ACHN (cell line): ENCODE data around the gene RPP21.
A peak's percentile ranks its signal among the peaks of the same experiment; 100 is the strongest.

Experiments
- DNase-seq: peaks from one replicate; pipeline ENCODE4 v3.0.0-alpha.2; 2015
- in situ Hi-C: cut with HindIII; loops from 2 replicates; pipeline ENCODE4 v1.10.0; 2017; ENCODE audit warnings: low sequenced_read_pairs, low pct_ligation_motif_present, low pct_unique_long_range_greater_than_20kb

RPP21 gene

GRCh38 chr6:30327232-30327746 is 17.7 kb upstream of the RPP21 start:
- DNase-seq: no peak
- in situ Hi-C loops: no loop called here

- in situ Hi-C loops: no loop called here
- DNase-seq: no peak
Observed at GRCh38 chr6:30328397-30328796, 16.6 kb upstream of the RPP21 start.

- DNase-seq: no peak
- in situ Hi-C loops: no loop called here
Observed at GRCh38 chr6:30329331-30329730, 15.6 kb upstream of the RPP21 start.

- in situ Hi-C loops: no loop called here
- DNase-seq: no peak
Observed at GRCh38 chr6:30331981-30332380, 13.0 kb upstream of the RPP21 start.

GRCh38 chr6:30334075-30334783 is 10.7 kb upstream of the RPP21 start:
- no peak for DNase-seq
- in situ Hi-C loops: no loop called here

GRCh38 chr6:30340589-30341054 is 4.3 kb upstream of the RPP21 start:
- no peak for DNase-seq
- in situ Hi-C loops: no loop called here

- DNase-seq: no peak
- in situ Hi-C loops: no loop called here
Observed at GRCh38 chr6:30341218-30341617, 3.7 kb upstream of the RPP21 start.

- no peak for DNase-seq
- in situ Hi-C loops: no loop called here
Observed at GRCh38 chr6:30341728-30342127, 3.2 kb upstream of the RPP21 start.

- in situ Hi-C loops: no loop called here
- DNase-seq: no peak
Observed at GRCh38 chr6:30344191-30344867, 627 bp upstream of the RPP21 start.

GRCh38 chr6:30345852-30346251 is 896 bp downstream of the RPP21 start:
- in situ Hi-C loops: no loop called here
- no peak for DNase-seq

GRCh38 chr6:30348957-30349356 is 4.0 kb downstream of the RPP21 start:
- no peak for DNase-seq
- in situ Hi-C loops: no loop called here

- in situ Hi-C loops: no loop called here
- DNase-seq: no peak
Observed at GRCh38 chr6:30349421-30350177, 4.6 kb downstream of the RPP21 start.

GRCh38 chr6:30350524-30350923 is 5.6 kb downstream of the RPP21 start:
- no peak for DNase-seq

GRCh38 chr6:30352550-30352949 is 7.6 kb downstream of the RPP21 start:
- in situ Hi-C loops: no loop called here
- no peak for DNase-seq

More at GRCh38 chr6:30350524-30350923, 5.6 kb downstream of the RPP21 start:
- in situ Hi-C loops: no loop called here

GRCh38 chr6:30355281-30355680 is 10.3 kb downstream of the RPP21 start:
- in situ Hi-C loops: no loop called here
- DNase-seq: no peak

GRCh38 chr6:30356536-30356935 is 11.6 kb downstream of the RPP21 start:
- in situ Hi-C loops: no loop called here
- DNase-seq: no peak

- in situ Hi-C loops: no loop called here
Observed at GRCh38 chr6:30357678-30358540, 13.0 kb downstream of the RPP21 start.

GRCh38 chr6:30359276-30359675 is 14.3 kb downstream of the RPP21 start:
- in situ Hi-C loops: no loop called here

More at GRCh38 chr6:30357678-30358540, 13.0 kb downstream of the RPP21 start:
- DNase-seq: peak; percentile 63

More at GRCh38 chr6:30359276-30359675, 14.3 kb downstream of the RPP21 start:
- DNase-seq: no peak
